KOPT-K1 (cell line): Measurements from ENCODE around the gene SLC2A13.

Source experiments
- H3K27ac ChIP-seq: fragments of 200-600 bp; sonication (generic); 2 replicates; pipeline ENCODE4 v1.5.1; 2016; ENCODE audit warnings: antibody characterized with exemption, mild to moderate bottlenecking, low read depth, low read length; ENCODE audit not compliant: poor library complexity, severe bottlenecking
- H3K36me3 ChIP-seq: fragments of 200-600 bp; sonication (generic); 2 replicates; pipeline ENCODE4 v1.5.1; 2017; ENCODE audit warnings: antibody characterized with exemption, mild to moderate bottlenecking, low read length, moderate library complexity; ENCODE audit not compliant: insufficient read depth
- H3K9me3 ChIP-seq: fragments of 200-600 bp; sonication (generic); 2 replicates; pipeline ENCODE4 v1.5.1; 2017; ENCODE audit warnings: antibody characterized with exemption, low read length, mild to moderate bottlenecking; ENCODE audit not compliant: insufficient read depth, poor library complexity, severe bottlenecking

SLC2A13 gene

GRCh38 chr12:40010899-40011774, 94.7 kb downstream of the SLC2A13 start:
- peak overlapping the region; percentile 3 for H3K27ac ChIP-seq
- H3K36me3 ChIP-seq: no peaks in the 10 kb centered on the region
- no peaks in the 10 kb centered on the region for H3K9me3 ChIP-seq

GRCh38 chr12:40002178-40003169, 103.4 kb downstream of the SLC2A13 start:
- Histone ChIP-seq H3K9me3 (peaks cover 30% of the 10 kb centered on the region), H3K27ac (no peak overlapping the region), H3K36me3 (no peaks in the 10 kb centered on the region)

- Histone ChIP-seq H3K9me3 (peaks cover 30% of the 10 kb centered on the region), H3K36me3 (no peaks in the 10 kb centered on the region), H3K27ac (no peak overlapping the region)
Measured at GRCh38 chr12:40001406-40001805, 104.5 kb downstream of the SLC2A13 start.

- no peaks in the 10 kb centered on the region for H3K36me3 ChIP-seq
- no peak overlapping the region for H3K27ac ChIP-seq
- peaks cover 30% of the 10 kb centered on the region for H3K9me3 ChIP-seq
Measured at GRCh38 chr12:40000884-40001283, 105.0 kb downstream of the SLC2A13 start.

GRCh38 chr12:39993268-39993667, 112.6 kb downstream of the SLC2A13 start:
- Histone ChIP-seq H3K27ac (no peak overlapping the region), H3K36me3 (no peaks in the 10 kb centered on the region), H3K9me3 (peaks cover 3% of the 10 kb centered on the region)

GRCh38 chr12:39990122-39991101, 115.5 kb downstream of the SLC2A13 start:
- Histone ChIP-seq H3K36me3 (no peaks in the 10 kb centered on the region), H3K27ac (no peak overlapping the region), H3K9me3 (no peaks in the 10 kb centered on the region)

GRCh38 chr12:39989501-39989900, 116.4 kb downstream of the SLC2A13 start:
- Histone ChIP-seq H3K9me3 (no peaks in the 10 kb centered on the region), H3K36me3 (no peaks in the 10 kb centered on the region)

GRCh38 chr12:39988574-39988973, 117.3 kb downstream of the SLC2A13 start:
- no peaks in the 10 kb centered on the region for H3K36me3 ChIP-seq
- H3K9me3 ChIP-seq: no peaks in the 10 kb centered on the region
- H3K27ac ChIP-seq: no peak overlapping the region

More at GRCh38 chr12:39989501-39989900, 116.4 kb downstream of the SLC2A13 start:
- no peak overlapping the region for H3K27ac ChIP-seq

GRCh38 chr12:39986674-39987073, 119.2 kb downstream of the SLC2A13 start:
- Histone ChIP-seq H3K27ac (no peak overlapping the region), H3K9me3 (no peaks in the 10 kb centered on the region)

GRCh38 chr12:39984670-39985069, 121.2 kb downstream of the SLC2A13 start:
- Histone ChIP-seq H3K27ac (no peak overlapping the region), H3K36me3 (no peaks in the 10 kb centered on the region), H3K9me3 (no peaks in the 10 kb centered on the region)

More at GRCh38 chr12:39986674-39987073, 119.2 kb downstream of the SLC2A13 start:
- H3K36me3 ChIP-seq: no peaks in the 10 kb centered on the region

GRCh38 chr12:39975374-39975918, 130.4 kb downstream of the SLC2A13 start:
- H3K36me3 ChIP-seq: no peaks in the 10 kb centered on the region
- no peaks in the 10 kb centered on the region for H3K9me3 ChIP-seq
- no peak overlapping the region for H3K27ac ChIP-seq

GRCh38 chr12:39972119-39972518, 133.8 kb downstream of the SLC2A13 start:
- Histone ChIP-seq H3K9me3 (no peaks in the 10 kb centered on the region), H3K36me3 (no peaks in the 10 kb centered on the region), H3K27ac (no peak overlapping the region)

- Histone ChIP-seq H3K36me3 (no peaks in the 10 kb centered on the region), H3K27ac (no peak overlapping the region), H3K9me3 (no peaks in the 10 kb centered on the region)
Measured at GRCh38 chr12:39971348-39971747, 134.5 kb downstream of the SLC2A13 start.

- Histone ChIP-seq H3K36me3 (no peaks in the 10 kb centered on the region), H3K9me3 (no peaks in the 10 kb centered on the region), H3K27ac (no peak overlapping the region)
Measured at GRCh38 chr12:39966721-39967120, 139.2 kb downstream of the SLC2A13 start.
